ENCODE measurements around the gene GHR. TPM values are rescaled to one million over a fixed set of nuclear protein-coding genes. Genes with fewer than 3 reads are reported as not detected.

The GHR gene
- total and polyA plus RNA-seq, 7 donors = 0.46 to 22.8 (median 9.1) TPM

GRCh38 chr5:42542106-42542505, 118.9 kb downstream of the GHR start:
- no peaks in the 10 kb centered on the region for H3K9me3 ChIP-seq
- H3K4me1 ChIP-seq = peaks cover 0 to 18% (median 5%) of the 10 kb centered on the region in 4 donors
- H3K36me3 ChIP-seq = no peaks in the 10 kb centered on the region
- no peak overlapping the region for H3K4me3 ChIP-seq
- intact Hi-C loops (cut with DNase I) = no loop called here
- no peaks in the 10 kb centered on the region for H3K27me3 ChIP-seq
- TF ChIP-seq POLR2AphosphoS5 (IDR thresholded peaks at IDR 0.05) = no peak
- no peak for TF ChIP-seq EP300 (IDR thresholded peaks at IDR 0.05)
- TF ChIP-seq CTCF (IDR thresholded peaks at IDR 0.05) = no peak
- TF ChIP-seq POLR2A (IDR thresholded peaks at IDR 0.05) = no peak
- H3K27ac ChIP-seq = no peak overlapping the region
- no peak for DNase-seq

GRCh38 chr5:42543774-42544173, 120.5 kb downstream of the GHR start:
- H3K27me3 ChIP-seq = no peaks in the 10 kb centered on the region
- no peaks in the 10 kb centered on the region for H3K9me3 ChIP-seq
- DNase-seq = no peak
- TF ChIP-seq POLR2A (IDR thresholded peaks at IDR 0.05) (no peak), EP300 (IDR thresholded peaks at IDR 0.05) (no peak), POLR2AphosphoS5 (IDR thresholded peaks at IDR 0.05) (no peak), CTCF (IDR thresholded peaks at IDR 0.05) (no peak)
- 62 to 83% methylated on average over 3 of the region's 3 CpGs for WGBS, 2 donors
- H3K4me3 ChIP-seq = no peak overlapping the region
- H3K4me1 ChIP-seq = peaks cover 0 to 35% (median 18%) of the 10 kb centered on the region in 4 donors
- intact Hi-C loops (cut with DNase I) = no loop called here
- no peaks in the 10 kb centered on the region for H3K36me3 ChIP-seq
- no peak overlapping the region for H3K27ac ChIP-seq

- Histone ChIP-seq H3K4me1 (peaks cover 0 to 42% (median 24%) of the 10 kb centered on the region in 4 donors), H3K27ac (no peak overlapping the region), H3K4me3 (no peak overlapping the region), H3K9me3 (no peaks in the 10 kb centered on the region), H3K36me3 (no peaks in the 10 kb centered on the region), H3K27me3 (no peaks in the 10 kb centered on the region)
- no peak for DNase-seq
- TF ChIP-seq POLR2A (IDR thresholded peaks at IDR 0.05) (no peak), POLR2AphosphoS5 (IDR thresholded peaks at IDR 0.05) (no peak), EP300 (IDR thresholded peaks at IDR 0.05) (no peak), CTCF (IDR thresholded peaks at IDR 0.05) (no peak)
- intact Hi-C loops (cut with DNase I) = no loop called here
- WGBS, 2 donors = 88 to 90% methylated on average over 3 of the region's 3 CpGs
Observed at GRCh38 chr5:42545038-42545437, 121.8 kb downstream of the GHR start.

- 39 to 52% methylated on average over 2 of the region's 2 CpGs for WGBS, 2 donors
- intact Hi-C loops (cut with DNase I) = no loop called here
Observed at GRCh38 chr5:42547141-42547540, 123.9 kb downstream of the GHR start.

More at GRCh38 chr5:42547141-42547540, 123.9 kb downstream of the GHR start:
- Histone ChIP-seq H3K4me1 (peaks cover 0 to 42% (median 24%) of the 10 kb centered on the region in 4 donors), H3K27me3 (no peaks in the 10 kb centered on the region), H3K4me3 (no peak overlapping the region), H3K36me3 (no peaks in the 10 kb centered on the region), H3K27ac (peak overlapping the region in 1 of 4 donors; percentile 17), H3K9me3 (no peaks in the 10 kb centered on the region)
- TF ChIP-seq CTCF (IDR thresholded peaks at IDR 0.05) (no peak), EP300 (IDR thresholded peaks at IDR 0.05) (no peak), POLR2A (IDR thresholded peaks at IDR 0.05) (no peak), POLR2AphosphoS5 (IDR thresholded peaks at IDR 0.05) (peak in 2 of 4 donors; percentile 19 to 42)
- no peak for DNase-seq
